HG03095 (cell line): ENCODE data around the gene BMPER.

Experiments used
- ATAC-seq: cut with Tn5 transposase; IDR thresholded peaks from one replicate; pipeline ENCODE4 v1.9.1; 2021; ENCODE audit warnings: moderate library complexity; ENCODE audit not compliant: unreplicated experiment

BMPER gene

GRCh38 chr7:33964417-33965182 lies 59.3 kb downstream of the BMPER start:
- ATAC-seq = no peak

DNA sequence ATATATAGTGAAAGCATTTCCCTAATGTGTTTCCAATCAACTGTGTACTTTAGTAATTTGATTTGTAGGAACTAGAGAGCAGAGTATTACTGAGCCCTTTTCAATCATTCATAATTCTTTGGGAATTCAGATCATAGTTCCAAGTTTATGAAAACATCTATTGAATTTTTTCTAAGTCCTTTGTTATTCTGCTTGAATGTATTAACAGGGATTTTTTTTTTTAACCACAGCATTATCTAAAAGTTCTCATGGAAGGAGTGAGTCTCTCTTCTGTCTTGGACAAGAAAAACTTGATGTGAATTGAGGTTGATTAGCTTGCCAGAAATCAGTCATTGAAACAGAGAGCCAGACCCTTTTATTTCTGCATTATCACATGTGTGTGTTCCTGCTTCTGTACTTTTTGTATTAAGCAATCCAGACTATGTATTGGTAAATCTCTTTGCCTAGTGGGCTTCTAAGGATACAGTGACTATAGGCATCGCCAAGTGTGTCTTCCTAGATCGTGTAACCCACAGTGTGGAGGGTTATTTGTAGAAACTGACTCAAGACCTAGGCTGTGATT lies 59.9 kb downstream of the BMPER start:
- ATAC-seq = no peak

- ATAC-seq = no peak
Measured at GRCh38 chr7:33968591-33968990, 63.3 kb downstream of the BMPER start.

GRCh38 chr7:33970536-33970935 lies 65.2 kb downstream of the BMPER start:
- ATAC-seq = no peak

- no peak for ATAC-seq
Measured at GRCh38 chr7:33971106-33971505, 65.8 kb downstream of the BMPER start.

- ATAC-seq = no peak
Measured at GRCh38 chr7:33973231-33974015, 68.1 kb downstream of the BMPER start.

DNA sequence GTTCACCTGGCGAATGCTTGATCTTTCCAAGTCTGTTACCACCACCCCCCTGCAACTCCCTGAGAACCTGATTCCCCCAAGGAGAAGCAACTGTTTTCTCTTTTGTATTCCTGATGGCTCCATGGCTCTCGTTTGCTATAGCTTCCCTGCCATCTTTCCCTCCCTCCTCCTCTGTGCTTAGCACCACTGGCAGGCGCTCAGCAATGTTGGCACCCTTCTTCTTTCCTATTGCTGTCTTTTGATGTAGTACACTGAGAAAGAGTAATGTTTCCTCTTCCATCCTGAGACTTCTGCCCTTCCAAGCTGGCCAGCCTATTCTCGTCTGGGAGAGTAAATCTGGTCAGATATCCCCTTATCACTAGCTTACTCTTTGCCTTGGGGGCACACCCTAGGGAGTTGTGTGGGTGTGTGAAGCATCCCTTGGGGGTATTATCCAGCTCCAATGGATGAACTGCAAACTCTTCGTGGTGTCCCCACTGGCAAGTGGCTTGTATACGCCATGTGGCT lies 74.0 kb downstream of the BMPER start:
- no peak for ATAC-seq

GRCh38 chr7:33979807-33980355 lies 74.5 kb downstream of the BMPER start:
- no peak for ATAC-seq

GRCh38 chr7:33981226-33981625 lies 75.9 kb downstream of the BMPER start:
- ATAC-seq = no peak

DNA sequence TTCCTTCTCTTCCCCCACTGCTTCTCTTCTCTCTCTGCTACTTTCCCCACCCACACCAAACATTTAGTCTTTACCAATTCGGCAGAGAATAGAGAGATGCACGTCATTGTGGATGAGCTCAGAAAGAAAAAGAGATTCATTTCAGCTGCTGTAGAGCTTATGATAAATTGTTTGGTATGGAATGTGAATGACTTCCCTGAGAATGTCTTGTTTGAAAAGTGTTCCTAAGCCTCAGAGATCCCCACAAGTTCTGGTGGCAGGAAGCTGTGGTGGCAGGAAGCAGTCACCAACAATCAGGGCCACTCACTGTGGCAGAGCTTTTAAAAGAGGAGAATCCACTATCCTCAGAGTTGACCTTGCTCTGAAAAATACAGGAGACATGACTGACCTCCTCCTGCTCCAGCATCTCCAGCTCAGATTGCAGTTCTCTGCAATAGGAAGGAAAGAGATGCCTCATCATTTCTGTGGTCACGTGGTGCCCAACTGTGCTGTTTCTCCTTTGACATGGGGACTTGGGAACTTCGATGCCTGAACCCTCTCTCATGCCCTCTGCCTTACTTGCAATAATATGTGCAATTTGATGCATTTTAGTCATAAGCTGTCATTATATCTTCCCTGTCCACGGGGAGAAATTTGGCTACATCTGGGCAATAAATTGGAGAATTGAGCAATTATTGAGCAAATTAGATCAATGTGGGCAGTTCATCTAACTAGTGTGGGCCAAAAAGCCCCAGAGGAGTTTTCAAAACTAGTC lies 76.5 kb downstream of the BMPER start:
- no peak for ATAC-seq

GRCh38 chr7:33982425-33982786 lies 77.1 kb downstream of the BMPER start:
- no peak for ATAC-seq

DNA sequence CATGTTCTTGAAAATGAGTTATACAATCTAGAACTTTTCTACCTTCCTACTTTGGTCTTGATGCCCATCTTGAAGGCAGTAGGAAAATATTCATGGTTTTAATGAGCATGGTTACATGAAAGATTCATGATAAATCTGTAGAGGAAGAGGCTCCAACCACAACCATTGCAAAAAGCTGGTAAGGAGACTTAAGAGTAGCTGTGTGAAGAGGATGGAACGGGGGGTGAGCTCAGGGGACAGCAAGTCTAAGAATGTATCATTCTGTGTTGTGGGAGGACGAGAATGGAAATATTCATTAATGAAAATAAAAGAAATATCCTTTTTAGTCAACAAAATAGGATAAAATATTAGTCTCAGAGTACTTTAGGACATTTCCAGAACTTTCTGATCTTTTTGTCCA lies 81.1 kb downstream of the BMPER start:
- ATAC-seq = no peak

DNA sequence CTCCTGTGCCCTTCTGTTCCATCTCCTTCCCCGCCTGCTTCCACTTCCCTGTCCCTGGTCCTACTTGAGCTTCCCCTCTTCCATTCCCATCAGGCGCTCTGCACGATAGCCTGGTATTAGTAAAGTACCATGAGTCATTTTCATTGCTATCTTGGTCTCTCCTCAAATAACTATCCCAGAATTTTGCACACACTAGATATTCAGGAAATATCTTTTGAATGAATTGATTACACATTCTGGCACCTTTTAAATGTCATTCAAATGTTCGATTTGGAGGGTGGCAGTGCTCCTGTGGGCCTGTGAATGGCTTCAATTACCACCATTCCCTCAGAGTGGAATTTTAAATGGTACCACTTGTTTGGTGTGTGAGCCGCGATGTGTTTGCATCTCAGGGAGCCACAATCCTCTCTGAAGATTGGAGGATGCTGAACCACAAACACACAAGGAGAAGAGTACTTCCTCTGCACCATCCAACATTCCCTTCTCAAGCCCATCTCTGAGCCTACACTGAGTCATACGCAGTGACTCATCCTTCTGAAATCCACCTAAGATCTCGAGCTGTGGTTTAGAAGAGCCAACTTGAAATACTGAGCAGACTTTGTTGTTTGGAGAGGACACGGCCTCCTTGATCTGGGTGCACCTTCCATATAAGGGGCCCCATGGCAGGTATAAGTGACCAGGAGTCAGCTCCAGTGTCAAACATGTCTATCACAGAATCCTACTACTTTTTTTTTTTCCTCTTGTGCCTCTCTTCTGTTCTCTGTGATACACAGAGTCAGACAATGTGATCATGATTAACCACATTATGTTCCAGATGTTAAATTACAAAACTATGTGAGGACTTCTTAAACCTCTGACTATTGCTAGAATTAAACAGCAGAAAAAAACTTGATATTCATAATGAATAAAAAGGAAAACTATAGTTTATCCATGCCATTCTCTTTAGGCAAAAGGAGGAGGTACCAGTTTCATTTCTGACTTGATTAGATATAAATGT lies 81.9 kb downstream of the BMPER start:
- no peak for ATAC-seq

DNA sequence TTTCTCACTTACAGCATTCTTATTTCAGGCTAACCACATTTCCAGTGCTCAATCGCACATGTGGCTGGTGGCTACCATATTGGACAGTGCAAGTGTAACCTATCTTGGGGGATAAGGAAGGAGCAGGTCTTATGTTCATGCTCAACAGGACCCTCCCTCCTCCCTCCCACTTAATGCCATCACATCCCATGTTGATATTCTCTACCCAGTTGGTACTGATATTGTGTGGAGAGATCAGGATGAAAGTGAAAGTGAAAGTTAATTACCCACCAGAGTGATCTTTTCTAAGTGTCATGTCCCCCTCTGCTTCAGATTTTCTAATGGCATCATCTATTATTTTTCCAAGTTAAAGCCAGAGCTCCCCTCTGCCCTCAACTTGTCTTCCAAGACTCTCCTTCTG lies 91.6 kb downstream of the BMPER start:
- ATAC-seq = no peak

DNA sequence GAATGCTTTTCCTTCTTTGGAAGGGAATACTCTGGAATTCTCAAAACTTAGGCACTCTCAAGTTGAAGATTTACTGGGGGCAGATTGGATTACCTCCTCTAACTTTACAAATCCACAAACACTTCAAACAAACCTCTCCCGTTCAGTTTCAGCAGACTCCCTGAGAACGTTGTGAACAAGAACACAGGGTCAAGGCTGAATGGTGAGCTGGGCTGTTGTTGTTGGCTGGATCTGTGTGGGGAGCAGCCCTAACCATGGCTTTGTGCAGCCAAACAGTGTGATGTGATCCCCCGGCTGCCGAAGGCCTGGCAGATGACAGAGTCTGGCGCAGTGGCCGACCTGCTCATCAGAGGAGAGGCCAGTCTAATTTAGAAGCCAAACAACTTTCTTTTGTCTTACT lies 93.1 kb downstream of the BMPER start:
- ATAC-seq = no peak

DNA sequence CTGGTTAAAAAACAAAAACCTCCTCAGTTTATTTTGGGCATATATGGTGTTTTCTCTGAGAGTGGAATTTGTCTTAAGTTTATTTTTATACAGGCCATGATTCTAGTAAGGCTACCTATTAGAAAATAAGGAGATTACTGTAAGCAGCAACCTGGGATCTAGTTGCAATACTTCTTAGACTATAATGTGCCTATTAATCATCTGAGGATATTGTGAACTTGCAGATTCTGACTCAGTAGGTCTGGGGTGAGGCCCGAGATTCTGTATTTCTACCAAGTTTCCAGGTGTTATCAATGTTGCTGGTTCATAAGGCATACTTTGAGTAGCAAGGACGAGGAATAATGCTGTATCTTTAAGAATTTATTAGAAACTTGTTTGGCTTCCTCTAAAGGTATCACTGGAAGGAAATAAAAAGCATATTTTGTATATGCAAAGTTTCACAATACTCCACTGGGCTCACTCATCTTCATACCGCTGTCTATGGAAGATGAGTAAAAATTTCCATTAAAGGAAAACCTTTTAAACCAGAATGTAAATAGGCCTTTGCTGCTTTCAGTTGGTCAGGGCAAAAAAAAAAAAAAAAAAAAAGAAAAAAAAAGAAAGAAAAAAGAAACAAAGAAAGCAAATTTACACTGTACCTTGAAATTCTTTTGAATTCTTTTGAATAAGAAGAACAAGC lies 105.8 kb downstream of the BMPER start:
- ATAC-seq = no peak

- ATAC-seq = no peak
Measured at GRCh38 chr7:34011696-34012095, 106.4 kb downstream of the BMPER start.

DNA sequence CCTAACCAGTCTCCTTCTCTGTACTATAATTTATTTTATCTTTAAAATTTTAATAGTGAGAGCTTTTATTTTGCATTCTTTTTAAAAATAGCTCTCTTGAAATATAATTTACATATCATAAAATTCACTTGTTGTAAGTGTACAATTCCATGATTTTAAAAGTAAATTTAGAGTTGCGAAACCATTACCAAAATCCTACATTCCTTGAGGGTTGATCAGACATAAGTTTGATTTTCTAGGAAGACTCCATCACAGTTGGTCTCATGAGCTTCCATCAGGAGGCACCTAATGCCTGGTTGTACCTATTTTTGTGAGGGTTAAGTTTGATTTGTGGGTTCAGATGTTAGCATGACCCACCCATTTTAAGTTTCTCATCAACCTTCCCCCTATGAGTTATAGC lies 108.1 kb downstream of the BMPER start:
- ATAC-seq = no peak

DNA sequence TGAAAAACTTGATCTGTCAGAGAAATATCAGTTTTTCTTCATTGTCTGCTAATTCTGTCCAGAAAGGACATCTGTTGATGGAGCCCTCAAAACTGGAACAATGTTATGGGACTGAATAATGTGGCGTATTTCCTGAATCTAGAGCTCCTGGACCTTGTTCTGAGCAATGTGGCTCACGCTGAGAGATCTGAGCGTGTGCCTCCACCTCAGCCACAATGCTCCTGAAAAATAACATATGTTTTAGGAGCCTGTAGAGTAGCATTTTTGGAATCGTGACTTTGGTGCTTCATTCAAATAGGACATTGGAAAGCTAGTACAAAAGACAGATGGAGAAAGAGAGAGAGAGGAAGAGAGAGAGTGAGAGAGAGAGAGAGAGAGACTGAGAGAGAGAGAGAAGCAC lies 110.3 kb downstream of the BMPER start:
- ATAC-seq = no peak
